HG03064 (cell line): ENCODE results near the gene MAGEA12.
"Not testable (repeated sequence)": the region's sequence is repeated elsewhere in the genome, so short reads cannot be mapped to it uniquely, and the experiment has no call there.

Experiments
- ATAC-seq: cut with Tn5 transposase; IDR thresholded peaks from one replicate; pipeline ENCODE4 v1.9.1; 2021; ENCODE audit warnings: low read depth; ENCODE audit not compliant: unreplicated experiment

The MAGEA12 gene

DNA sequence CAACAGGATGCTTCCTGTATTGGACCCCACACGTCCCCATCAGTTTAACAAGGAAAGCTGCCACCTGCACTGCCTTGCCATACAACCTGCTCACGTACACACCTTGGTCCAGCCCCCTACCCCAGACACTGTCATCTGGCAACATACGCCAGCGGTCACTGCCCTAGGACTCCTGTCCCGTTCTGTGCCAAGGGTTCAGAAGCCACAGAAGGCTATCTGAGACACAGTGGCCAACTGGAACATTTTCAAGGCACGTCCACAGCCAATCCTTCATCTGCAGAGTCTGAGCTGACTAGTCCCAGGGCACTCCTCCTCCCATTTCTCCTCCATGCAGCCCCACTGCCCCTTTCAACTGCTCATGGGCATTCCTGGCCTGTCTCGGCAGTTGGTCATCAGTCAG is 28.0 kb downstream of the MAGEA12 start:
- not testable (repeated sequence) for ATAC-seq

GRCh38 chrX:152766562-152766961 is 33.0 kb downstream of the MAGEA12 start:
- not testable (repeated sequence) for ATAC-seq

DNA sequence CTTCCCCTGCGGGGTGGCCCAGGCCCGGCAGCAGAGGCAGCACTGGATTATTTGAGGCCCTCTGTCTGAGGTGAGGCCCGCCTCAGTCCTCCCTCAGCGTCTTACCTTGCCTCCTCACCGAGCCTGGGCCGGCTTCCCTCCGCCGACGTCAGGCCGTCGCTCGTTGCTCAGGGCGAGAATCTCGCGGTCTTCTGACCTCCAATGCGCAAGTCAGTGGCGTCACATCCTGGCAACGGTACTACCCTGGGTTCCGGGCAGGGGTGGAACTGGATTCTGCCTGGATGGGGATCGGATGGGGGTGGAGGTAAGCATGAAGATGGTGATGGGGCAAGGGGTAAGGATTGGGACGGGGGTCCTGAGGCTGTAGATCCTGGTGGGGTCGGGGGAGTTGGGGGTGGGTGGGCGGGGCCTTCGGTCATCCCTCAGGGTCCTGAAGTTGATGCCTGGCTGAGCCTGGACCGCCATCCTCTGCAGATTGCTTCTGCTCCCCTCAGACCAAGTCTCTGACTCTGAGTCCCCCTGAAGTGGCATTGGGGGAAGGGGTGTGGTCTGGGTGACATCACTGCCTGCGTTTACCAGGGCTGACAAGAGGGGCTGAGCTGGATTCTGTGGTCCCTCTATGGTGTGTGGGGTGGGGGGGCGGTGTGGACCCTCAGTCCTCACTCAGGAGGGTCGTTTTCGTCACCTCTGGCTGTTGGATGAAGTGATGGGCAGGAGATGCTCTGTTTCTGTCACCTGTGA is 36.2 kb downstream of the MAGEA12 start, which contains the start of gene MAGEA6:
Gene MAGEA6 (minus strand): TSS at position 141 of the 741 bp plus-strand sequence. CDS start 2,039 bp downstream, outside the sequence.
- ATAC-seq = not testable (repeated sequence)

DNA sequence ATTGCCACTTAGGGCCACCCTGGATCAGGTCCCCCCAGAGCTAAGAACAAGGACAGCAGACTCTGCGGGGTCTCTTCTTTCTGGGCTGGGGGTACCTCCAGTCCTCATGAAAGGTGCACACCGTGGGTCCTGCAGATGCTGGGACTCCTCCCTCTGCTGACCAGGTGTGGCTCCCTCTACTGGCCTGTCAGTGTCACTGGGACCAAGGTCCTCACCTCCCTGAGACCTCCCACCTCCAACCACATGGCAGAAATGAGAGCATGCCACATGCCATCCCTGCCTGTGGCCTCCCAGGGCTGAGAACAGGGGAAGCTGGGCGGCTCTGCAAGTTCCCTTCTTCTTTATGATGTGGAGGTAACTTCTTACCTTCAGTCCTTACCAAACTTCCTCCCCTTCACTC is 53.5 kb downstream of the MAGEA12 start:
- ATAC-seq = not testable (repeated sequence)
